ENCODE data around the gene COG6. TPM values are rescaled to one million over a fixed set of nuclear protein-coding genes. Genes with fewer than 3 reads are reported as not detected.

COG6 gene
- total and polyA plus RNA-seq, 4 donors = 4.5 to 10.7 (median 8.0) TPM

- no peak for TF ChIP-seq YY1 (IDR thresholded peaks at IDR 0.05)
- no peak for TF ChIP-seq TAF1 (conservative IDR thresholded peaks at IDR 0.05)
These were observed 130.6 kb downstream of the COG6 start (continued) for GRCh38 chr13:39786091-39786490.

GRCh38 chr13:39787086-39787487 is 131.6 kb downstream of the COG6 start:
- Histone ChIP-seq H3K9me3 (ENCODE audit: control insufficient read depth in 4 of 4, low read length in 3 of 4) (peaks cover 0 to 3% (median 1%) of the 10 kb centered on the region in 4 donors), H3K27ac (ENCODE audit: low read depth in 1 of 2, low read length in 2 of 2) (no peak overlapping the region), H3K4me1 (ENCODE audit: control insufficient read depth in 4 of 4, insufficient read depth in 4 of 4, low read length in 3 of 4) (no peaks in the 10 kb centered on the region), H3K4me3 (ENCODE audit: low read depth in 1 of 3, low read length in 3 of 3) (no peak overlapping the region), H3K9ac (ENCODE audit: low read depth in 1 of 2, low read length in 2 of 2) (no peak overlapping the region), H3K27me3 (ENCODE audit: control insufficient read depth in 4 of 4, insufficient read depth in 4 of 4, low read length in 3 of 4) (no peaks in the 10 kb centered on the region), H3K36me3 (ENCODE audit: control insufficient read depth in 4 of 4, insufficient read depth in 3 of 4, low read depth in 1 of 4, low read length in 3 of 4) (no peaks in the 10 kb centered on the region)
- no peak for DNase-seq (ENCODE audit: low spot score)
- 82% methylated on average over 1 of the region's 1 CpG for WGBS
- TF ChIP-seq SP1 (IDR thresholded peaks at IDR 0.05) (no peak), EGR1 (IDR thresholded peaks at IDR 0.05; ENCODE audit: low read depth in 2 of 2) (no peak), CTCF (IDR thresholded peaks at IDR 0.05; ENCODE audit: low read depth, low read length, missing input control) (no peak), HNF4G (IDR thresholded peaks at IDR 0.05) (no peak), REST (IDR thresholded peaks at IDR 0.05) (no peak), MAX (IDR thresholded peaks at IDR 0.05) (no peak)

- 75% methylated on average over 5 of the region's 5 CpGs for WGBS
- no peak overlapping the region for H3K27ac ChIP-seq (ENCODE audit: low read depth in 1 of 2, low read length in 2 of 2)
These were observed 132.6 kb downstream of the COG6 start for GRCh38 chr13:39788102-39788501.

More at GRCh38 chr13:39788102-39788501, 132.6 kb downstream of the COG6 start:
- H3K9me3 ChIP-seq (ENCODE audit: control insufficient read depth in 4 of 4, low read length in 3 of 4) = peaks cover 0 to 3% (median 1%) of the 10 kb centered on the region in 4 donors
- H3K4me1 ChIP-seq (ENCODE audit: control insufficient read depth in 4 of 4, insufficient read depth in 4 of 4, low read length in 3 of 4) = no peaks in the 10 kb centered on the region
- no peak overlapping the region for H3K9ac ChIP-seq (ENCODE audit: low read depth in 1 of 2, low read length in 2 of 2)
- H3K36me3 ChIP-seq (ENCODE audit: control insufficient read depth in 4 of 4, insufficient read depth in 3 of 4, low read depth in 1 of 4, low read length in 3 of 4) = no peaks in the 10 kb centered on the region
- no peaks in the 10 kb centered on the region for H3K27me3 ChIP-seq (ENCODE audit: control insufficient read depth in 4 of 4, insufficient read depth in 4 of 4, low read length in 3 of 4)
- DNase-seq (ENCODE audit: low spot score) = no peak
- H3K4me3 ChIP-seq (ENCODE audit: low read depth in 1 of 3, low read length in 3 of 3) = no peak overlapping the region
- TF ChIP-seq FOXA1 (IDR thresholded peaks at IDR 0.05) (no peak), REST (IDR thresholded peaks at IDR 0.05) (no peak), YY1 (IDR thresholded peaks at IDR 0.05) (no peak), SP1 (IDR thresholded peaks at IDR 0.05) (no peak), HNF4A (conservative IDR thresholded peaks at IDR 0.05) (no peak), HNF4G (IDR thresholded peaks at IDR 0.05) (no peak), ATF3 (IDR thresholded peaks at IDR 0.05) (no peak), RXRA (IDR thresholded peaks at IDR 0.05) (no peak), GABPA (IDR thresholded peaks at IDR 0.05 in 1 of 2, conservative IDR thresholded peaks at IDR 0.05 in 1 of 2) (no peak)

Data from liver (tissue), 9 donors.